Mucosa of rectum (tissue), 2 donors: Measurements from ENCODE around the gene DTX1.

Experiments used
- H3K27ac ChIP-seq, 2 donors: one replicate each; pipeline ENCODE4 v1.7.0; 2013; ENCODE audit warnings: inconsistent platforms in 2 of 2, low read depth in 2 of 2, low read length in 2 of 2
- H3K27me3 ChIP-seq, 2 donors: one replicate each; pipeline ENCODE4 v1.7.0; 2013; ENCODE audit warnings: low read length in 2 of 2; ENCODE audit not compliant: control insufficient read depth in 2 of 2, insufficient read depth in 2 of 2
- H3K36me3 ChIP-seq, 2 donors: one replicate each; pipeline ENCODE4 v1.7.0; 2013; ENCODE audit warnings: low read length in 2 of 2; ENCODE audit not compliant: control insufficient read depth in 2 of 2, insufficient read depth in 2 of 2
- H3K4me1 ChIP-seq, 2 donors: one replicate each; pipeline ENCODE4 v1.7.0; 2013; ENCODE audit warnings: low read length in 2 of 2, mild to moderate bottlenecking in 1 of 2; ENCODE audit not compliant: control insufficient read depth in 2 of 2, insufficient read depth in 2 of 2
- H3K4me3 ChIP-seq, 2 donors: one replicate each; pipeline ENCODE4 v1.7.0; 2013; ENCODE audit warnings: low read length in 2 of 2
- H3K9ac ChIP-seq, 2 donors: one replicate each; pipeline ENCODE4 v1.7.0; 2013; ENCODE audit warnings: low read length in 2 of 2, low read depth in 1 of 2, mild to moderate bottlenecking in 1 of 2
- H3K9me3 ChIP-seq, 2 donors: one replicate each; pipeline ENCODE4 v1.7.0; 2013; ENCODE audit warnings: low read length in 2 of 2; ENCODE audit not compliant: control insufficient read depth in 2 of 2
- donor health status: healthy.
- donor health status: Normal muscosa, but diverticular disease.

Gene DTX1

DNA sequence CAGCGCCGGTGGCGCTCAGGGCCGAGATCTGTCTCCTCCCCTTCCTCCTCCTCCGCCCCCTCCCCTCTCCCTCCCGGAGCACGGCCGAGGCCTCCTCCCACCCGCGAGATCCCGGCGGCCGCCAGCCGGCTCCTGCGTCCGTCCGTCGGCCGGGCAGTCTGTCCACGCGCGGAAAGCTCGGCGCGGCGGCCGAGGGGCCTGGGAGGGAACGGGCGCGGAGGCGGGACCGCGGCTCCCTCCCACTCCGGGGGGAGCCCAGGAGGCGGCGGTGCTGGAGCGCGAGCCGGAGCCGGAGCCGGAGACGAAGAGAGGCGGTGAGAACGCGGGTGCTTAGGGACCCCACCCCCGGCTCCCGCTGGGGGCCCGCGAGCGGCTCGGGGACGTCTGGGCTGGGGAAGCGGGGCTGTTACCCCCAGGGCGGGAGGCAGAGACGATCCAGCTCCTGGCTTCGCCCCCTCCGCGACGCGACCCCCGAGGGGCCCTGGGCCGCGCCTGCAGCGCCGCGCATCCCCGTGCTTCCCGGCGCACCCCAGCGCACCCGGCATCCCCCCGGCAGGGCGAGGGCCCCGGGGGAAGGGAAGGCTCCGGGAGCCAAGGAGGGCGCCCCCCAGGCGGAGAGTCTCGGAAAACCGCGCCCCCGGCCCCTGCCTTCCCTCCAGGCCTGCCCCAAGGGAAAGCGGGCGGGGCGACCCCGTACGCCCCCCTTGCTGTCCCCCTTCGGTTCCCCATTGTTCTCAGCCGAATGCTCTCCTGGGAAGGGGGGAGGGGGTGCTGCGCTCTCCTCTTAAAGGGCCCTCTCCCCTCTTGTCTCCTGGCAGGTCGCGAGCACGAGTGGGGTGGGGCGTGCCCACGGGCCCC, at the start of gene DTX1:
Gene DTX1 (plus strand): TSS at position 100 of the 858 bp plus-strand sequence. CDS start 1,463 bp downstream, outside the sequence.
- no peak within 1 kb of the TSS for H3K9ac ChIP-seq
- H3K36me3 ChIP-seq = no peaks in the 10 kb centered on the region
- peaks cover 14 to 21% of the 10 kb centered on the region in 2 donors for H3K27me3 ChIP-seq
- no peak within 1 kb of the TSS for H3K27ac ChIP-seq
- H3K9me3 ChIP-seq = no peaks in the 10 kb centered on the region
- H3K4me3 ChIP-seq = peak within 1 kb of the TSS; percentile 43 to 44
- no peaks in the 10 kb centered on the region for H3K4me1 ChIP-seq

GRCh38 chr12:113007166-113007565, 49.4 kb upstream of the DTX1 start:
- H3K36me3 ChIP-seq = peaks cover 12 to 42% of the 10 kb centered on the region in 2 donors
- no peaks in the 10 kb centered on the region for H3K9me3 ChIP-seq
- H3K27me3 ChIP-seq = no peaks in the 10 kb centered on the region
- H3K4me3 ChIP-seq = no peak overlapping the region
- no peaks in the 10 kb centered on the region for H3K4me1 ChIP-seq
- no peak overlapping the region for H3K27ac ChIP-seq
- H3K9ac ChIP-seq = no peak overlapping the region

DNA sequence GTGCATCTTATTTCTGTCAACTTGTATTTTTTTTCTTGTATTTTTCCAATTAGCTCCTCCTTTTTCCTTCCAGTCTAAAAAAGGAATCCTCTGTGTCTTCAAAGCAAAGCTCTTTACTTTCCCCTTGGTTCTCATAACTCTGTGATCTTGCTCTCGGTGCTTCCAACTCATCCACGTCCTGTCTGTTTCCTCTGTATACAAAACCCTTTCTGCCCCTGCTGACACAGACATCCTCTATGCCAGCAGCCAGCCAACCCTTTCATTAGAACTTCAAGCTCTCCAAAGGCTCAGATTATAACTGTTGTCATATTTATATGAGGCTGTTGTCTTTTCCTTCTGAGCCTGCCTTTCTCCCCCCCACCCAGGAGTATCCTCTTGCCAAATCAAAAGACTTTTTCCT, 45.8 kb upstream of the DTX1 start:
- peaks cover 9 to 21% of the 10 kb centered on the region in 2 donors for H3K36me3 ChIP-seq
- H3K27ac ChIP-seq = no peak overlapping the region
- no peak overlapping the region for H3K4me3 ChIP-seq
- H3K27me3 ChIP-seq = peaks cover 0 to 3% of the 10 kb centered on the region in 2 donors
- H3K9me3 ChIP-seq = no peaks in the 10 kb centered on the region
- H3K4me1 ChIP-seq = no peaks in the 10 kb centered on the region
- H3K9ac ChIP-seq = no peak overlapping the region

- peaks cover 0 to 3% of the 10 kb centered on the region in 2 donors for H3K27me3 ChIP-seq
- no peaks in the 10 kb centered on the region for H3K9me3 ChIP-seq
- no peak overlapping the region for H3K4me3 ChIP-seq
- H3K4me1 ChIP-seq = no peaks in the 10 kb centered on the region
- H3K36me3 ChIP-seq = peaks cover 0 to 4% of the 10 kb centered on the region in 2 donors
- H3K9ac ChIP-seq = no peak overlapping the region
- H3K27ac ChIP-seq = no peak overlapping the region
Observed at GRCh38 chr12:113014565-113014964, 42.0 kb upstream of the DTX1 start.

DNA sequence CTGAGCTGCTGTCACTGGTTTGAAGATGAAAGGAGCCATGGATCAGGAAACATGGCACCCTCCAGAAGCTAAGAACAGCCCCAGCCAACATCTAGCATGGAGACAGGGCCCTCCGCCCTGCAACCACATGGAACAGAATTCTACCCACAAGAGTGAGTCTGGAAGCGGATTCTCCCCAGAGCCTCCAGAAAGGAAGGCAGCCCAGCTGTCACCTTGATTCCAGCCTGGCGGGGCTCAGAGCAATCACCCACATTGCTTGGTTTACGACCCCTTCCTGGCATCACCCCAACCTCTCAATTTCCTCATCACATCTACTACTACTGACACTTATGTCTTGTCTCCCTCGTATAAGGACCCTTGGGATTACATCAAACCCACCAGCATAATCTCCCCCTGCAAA, 39.7 kb upstream of the DTX1 start:
- H3K27me3 ChIP-seq = peaks cover 0 to 3% of the 10 kb centered on the region in 2 donors
- H3K4me3 ChIP-seq = no peak overlapping the region
- no peaks in the 10 kb centered on the region for H3K36me3 ChIP-seq
- H3K9me3 ChIP-seq = no peaks in the 10 kb centered on the region
- H3K4me1 ChIP-seq = no peaks in the 10 kb centered on the region
- no peak overlapping the region for H3K27ac ChIP-seq
- H3K9ac ChIP-seq = no peak overlapping the region

GRCh38 chr12:113019025-113019424, 37.5 kb upstream of the DTX1 start:
- Histone ChIP-seq H3K9me3 (no peaks in the 10 kb centered on the region), H3K27ac (no peak overlapping the region), H3K9ac (no peak overlapping the region), H3K36me3 (no peaks in the 10 kb centered on the region), H3K4me3 (no peak overlapping the region), H3K27me3 (peaks cover 0 to 3% of the 10 kb centered on the region in 2 donors), H3K4me1 (no peaks in the 10 kb centered on the region)

GRCh38 chr12:113021500-113021899, 35.0 kb upstream of the DTX1 start:
- no peaks in the 10 kb centered on the region for H3K4me1 ChIP-seq
- no peaks in the 10 kb centered on the region for H3K36me3 ChIP-seq
- H3K9me3 ChIP-seq = no peaks in the 10 kb centered on the region
- H3K9ac ChIP-seq = no peak overlapping the region
- H3K4me3 ChIP-seq = no peak overlapping the region
- no peak overlapping the region for H3K27ac ChIP-seq
- H3K27me3 ChIP-seq = no peaks in the 10 kb centered on the region

DNA sequence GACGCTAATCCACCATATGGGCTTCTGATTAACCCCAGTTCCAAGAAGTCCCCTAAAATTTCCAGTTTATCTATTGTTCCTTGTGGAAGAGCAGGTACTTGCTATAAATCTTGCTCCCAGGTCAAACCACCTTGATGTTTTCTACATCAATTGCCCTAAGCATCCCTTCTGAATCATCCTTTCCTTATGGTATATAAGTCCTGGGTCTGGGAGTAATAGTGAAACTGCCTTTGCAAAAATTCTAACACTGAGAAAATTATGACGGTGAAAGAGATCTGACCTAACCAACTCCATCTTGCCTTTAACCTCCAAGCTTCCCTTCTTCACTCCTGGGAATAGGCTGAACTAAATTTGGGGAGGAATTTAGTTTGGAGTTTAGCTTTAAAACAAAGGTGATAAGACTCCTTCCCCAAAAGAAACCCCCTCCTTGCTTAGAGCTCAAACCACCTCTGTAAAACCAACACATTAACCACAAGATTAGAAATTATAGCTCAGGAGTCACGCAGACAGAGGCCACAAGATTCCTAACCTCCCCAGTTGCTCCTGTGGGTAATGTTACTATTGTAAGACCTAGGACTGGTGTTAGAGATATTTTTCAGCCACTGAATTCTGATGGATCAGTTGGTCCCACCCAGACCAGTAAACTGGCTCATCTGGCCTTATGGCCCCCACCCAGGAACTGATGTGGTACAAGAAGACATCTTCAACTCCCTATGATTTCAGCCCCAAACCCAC, 33.8 kb upstream of the DTX1 start:
- Histone ChIP-seq H3K9ac (no peak overlapping the region), H3K4me3 (no peak overlapping the region), H3K36me3 (no peaks in the 10 kb centered on the region), H3K27me3 (no peaks in the 10 kb centered on the region), H3K9me3 (no peaks in the 10 kb centered on the region), H3K27ac (no peak overlapping the region), H3K4me1 (no peaks in the 10 kb centered on the region)

GRCh38 chr12:113027726-113028125, 28.8 kb upstream of the DTX1 start:
- Histone ChIP-seq H3K27me3 (no peaks in the 10 kb centered on the region), H3K36me3 (no peaks in the 10 kb centered on the region), H3K4me3 (no peak overlapping the region), H3K9ac (no peak overlapping the region), H3K27ac (no peak overlapping the region), H3K9me3 (no peaks in the 10 kb centered on the region), H3K4me1 (no peaks in the 10 kb centered on the region)

GRCh38 chr12:113030875-113031525, 25.5 kb upstream of the DTX1 start:
- Histone ChIP-seq H3K9me3 (no peaks in the 10 kb centered on the region), H3K27ac (no peak overlapping the region), H3K4me3 (no peak overlapping the region), H3K36me3 (no peaks in the 10 kb centered on the region), H3K27me3 (no peaks in the 10 kb centered on the region), H3K4me1 (no peaks in the 10 kb centered on the region), H3K9ac (no peak overlapping the region)
